NCI-H2227 treated with DMSO at 0.1 percent for 48 hours (cell line): ENCODE measurements around the gene SOWAHA.
"Not testable (repeated sequence)": the region's sequence is repeated elsewhere in the genome, so short reads cannot be mapped to it uniquely, and the experiment has no call there.

Experiments used
- DNase-seq: peaks from one replicate; lab custom pipeline; 2025; lab: John Stamatoyannopoulos, UW

SOWAHA gene

GRCh38 chr5:132777209-132778069 is 35.7 kb upstream of the SOWAHA start, which contains the start of gene SEPTIN8:
Gene SEPTIN8 (minus strand): TSS chr5:132777239. CDS start chr5:132777137, 102 bp downstream.
- DNase-seq: no peak

DNA sequence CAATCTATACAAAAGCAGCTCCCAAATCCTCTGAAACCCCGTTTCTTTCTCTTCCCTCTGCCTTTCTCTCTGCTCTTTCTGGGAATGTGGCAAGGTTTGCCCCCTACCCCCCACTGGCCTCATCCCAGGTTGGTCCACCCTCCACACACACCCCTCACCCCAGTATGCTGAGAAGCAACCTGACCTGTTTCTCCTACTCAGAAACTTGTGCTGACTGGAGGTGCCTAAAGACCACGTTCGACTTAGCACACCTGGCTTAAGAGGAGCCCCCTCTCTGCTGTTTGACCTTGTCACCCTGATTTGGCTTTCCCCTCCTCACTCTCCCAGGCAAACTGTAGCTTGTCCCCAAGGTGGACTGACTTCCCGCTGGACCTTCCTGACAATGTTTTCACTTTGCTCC is 35.0 kb upstream of the SOWAHA start:
- no peak for DNase-seq

GRCh38 chr5:132778856-132779255 is 34.2 kb upstream of the SOWAHA start:
- no peak for DNase-seq

DNA sequence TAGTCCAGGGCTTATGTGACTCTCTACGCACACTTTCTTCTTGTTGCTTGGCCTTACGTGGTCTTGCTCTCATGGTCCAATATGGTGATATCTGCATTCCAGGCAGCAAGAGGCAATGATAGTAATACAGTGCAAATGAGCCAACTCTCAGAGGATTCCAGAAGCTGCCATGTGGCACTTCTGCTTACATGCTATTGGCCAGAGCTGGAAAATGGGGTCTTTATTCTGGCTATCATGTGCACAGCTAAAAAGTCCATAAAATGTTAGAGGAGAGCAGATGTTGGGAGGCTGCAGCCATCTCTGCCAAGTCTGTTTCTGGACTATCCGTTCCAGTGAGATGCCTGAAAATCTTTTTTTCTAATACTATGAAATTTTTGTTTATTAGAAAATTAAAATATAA is 33.1 kb upstream of the SOWAHA start:
- DNase-seq: no peak

DNA sequence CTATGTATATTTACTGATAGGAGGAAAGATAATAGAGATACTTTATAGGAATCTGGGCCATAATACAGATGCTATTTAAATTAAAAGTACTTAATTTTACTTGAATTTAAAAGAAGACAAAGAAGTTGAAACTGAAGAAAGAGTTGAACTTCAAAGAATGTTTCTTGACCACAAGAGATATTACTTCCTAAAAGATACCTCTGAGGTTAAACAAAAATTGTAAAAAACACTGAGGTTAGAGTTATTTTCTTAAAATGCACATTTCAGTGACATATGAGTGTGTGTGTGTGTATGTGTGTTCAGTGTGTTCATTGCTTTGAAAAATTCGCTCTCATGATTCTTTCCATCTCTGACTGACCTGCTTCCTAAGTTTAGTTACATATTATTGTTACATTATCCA is 32.5 kb upstream of the SOWAHA start:
- no peak for DNase-seq

GRCh38 chr5:132781029-132781428 is 32.1 kb upstream of the SOWAHA start:
- no peak for DNase-seq

GRCh38 chr5:132782101-132782500 is 31.0 kb upstream of the SOWAHA start:
- DNase-seq: no peak

DNA sequence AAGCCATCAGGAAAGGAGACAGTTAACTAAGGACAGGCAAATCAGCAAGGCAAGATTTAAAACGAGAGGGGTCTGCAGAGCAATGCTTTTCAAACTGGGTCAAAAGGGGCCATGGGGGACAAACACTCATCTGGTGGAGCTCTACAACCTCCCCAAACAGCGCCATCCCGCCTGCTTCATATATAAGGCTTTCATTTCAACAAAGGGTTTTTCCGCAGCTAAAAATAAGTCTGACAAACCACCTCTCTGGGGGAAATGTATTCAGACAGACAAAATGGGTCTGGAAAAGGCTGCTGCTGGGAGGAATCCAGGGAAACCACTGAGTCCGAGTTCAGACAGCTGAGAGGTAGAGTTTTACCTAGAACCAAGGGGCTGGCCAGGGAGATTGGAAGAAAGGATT is 27.7 kb upstream of the SOWAHA start:
- DNase-seq: no peak

GRCh38 chr5:132785864-132786263 is 27.2 kb upstream of the SOWAHA start:
- no peak for DNase-seq

GRCh38 chr5:132787076-132787475 is 26.0 kb upstream of the SOWAHA start:
- DNase-seq: no peak

GRCh38 chr5:132788508-132788907 is 24.6 kb upstream of the SOWAHA start:
- DNase-seq: no peak

DNA sequence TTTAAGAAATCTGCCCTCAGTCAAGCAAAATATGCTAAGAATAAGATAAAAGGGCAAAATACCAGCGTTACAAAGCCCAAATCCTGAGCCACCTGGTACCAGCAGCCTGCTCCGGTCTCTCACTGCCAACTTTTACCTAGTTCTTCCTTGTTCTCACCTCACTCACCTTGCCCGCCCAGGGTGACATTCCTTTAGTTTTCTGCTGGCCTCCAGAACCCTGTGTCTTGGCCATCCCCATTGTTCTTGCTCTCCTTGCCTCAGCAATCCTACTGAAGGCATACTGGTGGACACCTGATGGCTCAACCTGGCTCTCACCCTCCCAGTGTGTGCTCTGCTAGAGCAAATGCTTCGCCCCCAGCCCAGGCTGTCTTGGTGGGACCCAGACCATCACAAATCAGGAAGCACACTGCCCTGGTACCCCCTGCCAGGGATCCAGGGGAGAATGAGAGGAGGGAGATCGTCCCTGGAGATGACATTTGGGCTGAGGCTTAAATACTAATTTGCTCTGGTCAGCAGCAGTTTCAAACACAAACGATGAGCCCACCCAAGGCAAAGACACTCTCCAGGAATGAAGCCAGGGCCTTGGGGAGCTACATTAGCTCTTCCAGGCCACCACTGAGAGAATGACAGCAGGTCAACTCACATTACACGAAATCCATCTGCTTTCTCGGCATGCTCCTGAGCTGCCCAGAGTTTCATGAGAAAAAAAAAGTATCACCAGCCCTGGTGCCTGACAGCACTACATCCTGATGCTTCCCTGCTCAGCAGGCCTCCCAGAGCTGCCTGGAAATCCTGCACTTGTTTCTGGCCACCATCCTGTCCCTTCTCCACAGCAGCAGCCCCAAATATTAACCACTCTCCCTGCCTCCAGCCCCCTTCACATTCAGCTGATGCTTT is 23.9 kb upstream of the SOWAHA start:
- DNase-seq: no peak

GRCh38 chr5:132790201-132790865 is 22.8 kb upstream of the SOWAHA start:
- DNase-seq: no peak

DNA sequence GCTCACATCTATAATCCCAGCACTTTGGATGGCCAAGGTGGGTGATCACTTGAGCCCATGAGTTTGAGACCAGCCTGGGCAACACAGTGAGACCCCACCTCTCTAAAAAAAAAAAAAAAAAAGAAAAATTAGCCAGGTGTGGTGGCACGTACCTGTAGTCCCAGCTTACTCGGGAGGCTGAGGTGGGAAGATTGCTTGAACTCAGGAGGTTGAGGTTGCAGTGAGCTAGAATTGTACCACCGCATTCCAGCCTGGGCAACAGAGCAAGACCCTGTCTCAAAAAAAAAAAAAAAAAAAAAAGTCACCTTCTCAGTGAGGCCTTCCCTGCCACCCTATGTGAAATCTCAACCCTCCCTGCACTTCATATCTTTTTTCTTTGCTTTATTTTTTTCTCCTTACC is 22.1 kb upstream of the SOWAHA start:
- DNase-seq: no peak

DNA sequence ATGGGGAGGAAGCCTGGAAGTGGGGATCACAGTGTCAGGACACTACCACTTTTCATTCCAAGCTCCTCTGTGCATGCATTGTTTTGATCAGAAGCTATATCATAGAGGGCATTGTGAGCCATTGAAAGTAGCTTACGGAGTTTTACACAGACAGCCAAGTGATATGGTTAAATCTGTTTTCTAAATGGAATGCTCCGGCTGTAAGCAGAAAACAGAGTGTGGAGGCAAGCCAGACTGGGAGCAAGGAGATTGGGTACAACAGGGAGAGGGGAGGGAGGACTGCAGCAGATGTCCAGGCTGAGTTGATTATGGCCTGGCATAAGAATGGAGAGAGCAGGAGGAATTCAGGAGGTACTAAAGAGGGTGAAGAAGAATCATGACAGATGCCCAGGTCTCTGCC is 15.5 kb upstream of the SOWAHA start:
- DNase-seq: no peak

DNA sequence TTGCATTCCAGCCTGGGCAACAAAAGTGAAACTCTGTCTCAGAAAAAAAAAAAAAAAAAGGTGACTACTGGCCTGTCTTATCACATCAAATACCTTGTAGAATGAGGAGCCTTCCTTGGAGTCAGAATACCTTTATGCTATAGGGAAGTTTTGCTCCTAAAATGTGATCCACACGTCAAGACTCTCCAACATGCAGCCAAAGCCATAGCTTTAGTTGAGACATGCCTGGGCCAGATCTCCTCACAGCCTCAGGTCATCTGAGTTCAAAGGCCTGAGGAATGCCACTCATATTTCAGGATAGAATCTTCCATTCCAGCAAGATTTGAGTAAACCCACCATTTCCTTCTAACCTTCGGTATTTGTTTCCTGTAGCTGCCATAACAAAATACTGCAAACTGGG is 13.7 kb upstream of the SOWAHA start:
- DNase-seq: no peak

DNA sequence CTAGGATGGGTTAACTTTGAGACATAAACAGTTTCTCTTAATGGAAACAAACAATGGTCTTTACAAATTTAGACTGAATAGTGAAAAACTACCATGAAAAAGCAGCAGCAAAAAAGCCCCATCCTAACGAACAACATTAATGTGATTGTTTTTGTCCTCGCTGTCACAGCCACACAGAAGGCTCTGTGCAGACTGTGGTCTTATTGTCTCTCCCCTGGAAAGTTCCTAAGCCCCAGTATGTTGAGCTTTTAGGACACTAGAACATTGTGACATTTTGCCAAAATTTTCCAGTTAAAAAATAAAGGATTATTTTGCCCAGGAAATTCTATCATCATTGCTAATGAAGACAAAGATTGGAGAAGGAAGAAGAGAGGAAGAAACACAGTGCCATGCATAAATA is 12.6 kb upstream of the SOWAHA start:
- no peak for DNase-seq

- no peak for DNase-seq
Observed at GRCh38 chr5:132802044-132802684, 10.9 kb upstream of the SOWAHA start.

DNA sequence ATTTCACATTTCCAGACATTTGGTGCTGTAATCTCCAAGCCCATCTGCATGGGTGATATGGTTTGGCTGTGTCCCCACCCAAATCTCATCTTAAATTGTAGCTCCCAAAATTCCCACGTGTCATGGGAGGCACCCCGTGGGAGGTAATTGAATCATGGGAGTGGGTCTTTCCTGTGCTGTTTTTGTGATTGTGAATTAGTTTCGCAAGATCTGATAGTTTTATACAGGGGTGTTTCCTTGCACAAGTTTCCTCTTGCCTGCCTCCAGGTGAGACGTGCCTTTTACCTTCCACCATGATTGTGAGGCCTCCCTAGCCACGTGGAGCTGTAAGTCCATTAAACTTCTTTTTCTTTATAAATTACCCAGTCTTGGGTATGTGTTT is 10.4 kb upstream of the SOWAHA start:
- DNase-seq: not testable (repeated sequence)

DNA sequence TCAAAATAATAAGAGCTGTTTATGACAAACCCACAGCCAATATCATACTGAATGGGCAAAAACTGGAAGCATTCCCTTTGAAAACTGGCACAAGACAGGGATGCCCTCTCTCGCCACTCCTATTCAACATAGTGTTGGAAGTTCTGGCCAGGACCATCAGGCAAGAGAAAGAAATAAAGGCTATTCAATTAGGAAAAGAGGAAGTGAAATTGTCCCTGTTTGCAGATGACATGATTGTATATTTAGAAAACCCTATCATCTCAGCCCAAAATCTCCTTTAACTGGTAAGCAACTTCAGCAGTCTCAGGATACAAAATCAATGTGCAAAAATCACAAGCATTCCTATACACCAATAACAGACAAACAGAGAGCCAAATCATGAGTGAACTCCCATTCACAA is 8.9 kb upstream of the SOWAHA start:
- not testable (repeated sequence) for DNase-seq

GRCh38 chr5:132805872-132806271 is 7.2 kb upstream of the SOWAHA start:
- DNase-seq: not testable (repeated sequence)

DNA sequence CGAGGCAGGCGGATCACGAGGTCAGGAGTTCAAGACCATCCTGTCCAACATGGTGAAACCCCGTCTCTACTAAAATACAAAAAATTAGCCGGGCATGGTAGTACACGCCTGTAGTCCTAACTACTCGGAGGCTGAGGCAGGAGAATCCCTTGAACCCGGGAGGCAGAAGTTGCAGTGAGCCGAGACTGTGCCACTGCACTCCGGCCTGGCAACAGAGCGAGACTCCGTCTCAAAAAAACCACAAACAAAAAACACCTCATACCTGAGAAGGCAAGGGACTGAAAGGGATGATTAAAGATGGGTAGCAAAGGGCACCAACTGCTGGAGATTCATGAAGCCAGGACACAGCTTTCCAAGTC is 6.3 kb upstream of the SOWAHA start:
- not testable (repeated sequence) for DNase-seq
